BJ (cell line): Measurements from ENCODE around the gene ADARB2. TPM values are rescaled to one million over a fixed set of nuclear protein-coding genes. Genes with fewer than 3 reads are reported as not detected.

Source experiments
- CTCF ChIA-PET: fragments of 350-600 bp; formaldehyde crosslinking; extraction: SDS; loops from one replicate; lab custom pipeline; 2021; ENCODE audit warnings: antibody characterized with exemption, inconsistent platforms; lab: Yijun Ruan, JAX
- POLR2A ChIA-PET: fragments of 300-600 bp; sonication (Branson Sonifier 250); formaldehyde crosslinking; extraction: SDS; loops from one replicate; lab custom pipeline; 2021; ENCODE audit warnings: antibody characterized with exemption; lab: Charles Lee
- DNase-seq: peaks from one replicate; pipeline ENCODE4 v3.0.0-alpha.2; 2011; ENCODE audit warnings: low read depth
- H3K27me3 ChIP-seq: 2 replicates; pipeline ENCODE4 v1.6.0; 2011; ENCODE audit warnings: low read length; ENCODE audit not compliant: control insufficient read depth, insufficient read depth
- H3K36me3 ChIP-seq: 2 replicates; pipeline ENCODE4 v1.5.1; 2011; ENCODE audit warnings: low read length; ENCODE audit not compliant: control insufficient read depth, insufficient read depth
- H3K4me3 ChIP-seq: 2 replicates; pipeline ENCODE4 v1.5.1; 2011; ENCODE audit warnings: low read depth, mild to moderate bottlenecking, control low read depth, low read length
- CTCF ChIP-seq: IDR thresholded peaks from 2 replicates; pipeline ENCODE4 v1.5.1; 2011; ENCODE audit warnings: low read depth, mild to moderate bottlenecking, control low read depth, inconsistent platforms, low read length, moderate library complexity; ENCODE audit not compliant: insufficient read depth
- polyA plus RNA-seq: library from polyadenylated mRNA; depleted of rRNA; stranded (reverse); fragments of >200 nt; gene quantifications from 2 replicates; pipeline ENCODE4 v1.2.3, GENCODE V29; 2011

The ADARB2 gene
- polyA plus RNA-seq, 1 experiment, result not detected

DNA sequence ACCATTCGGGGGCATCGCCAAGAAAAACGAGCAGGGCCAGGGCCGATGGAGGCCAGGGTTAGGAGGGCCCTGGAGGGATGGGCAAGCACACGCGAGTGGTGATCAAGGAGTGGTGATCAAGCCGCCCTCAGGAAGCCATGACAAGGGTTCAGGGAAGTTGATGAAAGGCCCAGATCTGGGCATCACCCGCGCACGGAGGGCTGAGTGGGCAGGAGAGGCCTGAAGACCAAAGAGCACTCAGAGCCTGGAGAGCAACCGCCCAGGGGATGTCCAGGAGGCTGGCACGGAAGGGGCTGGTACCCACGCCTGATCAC, 566.5 kb downstream of the ADARB2 start:
- Histone ChIP-seq H3K36me3 (no peaks in the 10 kb centered on the region), H3K27me3 (no peaks in the 10 kb centered on the region), H3K4me3 (no peak overlapping the region)
- CTCF ChIA-PET, result no interaction called here
- no peak for TF ChIP-seq CTCF
- POLR2A ChIA-PET, result no interaction called here
- DNase-seq, result no peak

DNA sequence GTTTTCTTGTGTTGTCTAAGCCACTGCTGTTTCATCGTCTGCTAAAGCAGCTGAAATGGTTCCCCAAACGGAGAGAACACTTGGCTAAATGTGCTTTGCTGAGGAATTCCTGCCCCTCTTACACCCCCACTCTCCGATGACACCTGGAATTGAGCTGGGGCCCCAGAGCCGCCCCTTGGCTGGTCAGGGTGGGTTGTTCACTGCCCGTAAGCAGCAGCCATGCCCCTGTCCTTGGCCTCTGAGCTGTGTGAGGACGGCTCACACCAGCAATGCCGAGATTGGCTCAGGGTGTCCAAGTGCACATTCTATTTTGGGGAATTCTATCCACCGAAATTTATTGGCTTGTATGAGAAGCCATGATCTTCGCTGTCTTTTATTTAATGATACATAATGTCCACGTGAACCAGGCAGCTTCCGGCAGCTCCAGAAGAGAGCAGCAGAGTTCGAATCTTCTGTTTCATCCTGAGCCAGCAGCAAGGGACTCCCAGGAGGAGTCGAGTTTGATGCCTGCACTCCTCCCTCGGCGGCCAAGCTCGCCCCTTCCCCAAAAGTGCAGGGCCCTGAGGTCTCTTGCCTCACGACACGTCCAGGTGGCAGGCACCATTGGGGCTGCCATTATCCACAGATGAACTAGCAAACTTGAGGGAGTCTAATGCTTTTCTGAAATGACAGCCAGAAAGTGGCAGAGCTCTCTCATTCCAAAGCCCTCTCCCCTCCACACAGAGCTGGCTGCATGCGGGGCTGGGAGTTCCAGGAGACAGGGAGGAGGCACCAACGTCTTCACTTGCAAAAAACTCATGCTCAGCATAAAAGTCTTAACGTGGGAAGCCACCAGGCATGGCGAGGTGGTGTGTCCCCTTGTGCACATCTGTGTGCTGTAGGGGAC, 567.1 kb downstream of the ADARB2 start:
- ChIA-PET CTCF (no interaction called here), POLR2A (no interaction called here)
- Histone ChIP-seq H3K36me3 (no peaks in the 10 kb centered on the region), H3K4me3 (no peak overlapping the region), H3K27me3 (no peaks in the 10 kb centered on the region)
- DNase-seq, result no peak
- TF ChIP-seq CTCF, result no peak

GRCh38 chr10:1169186-1169885, 568.0 kb downstream of the ADARB2 start:
- Histone ChIP-seq H3K27me3 (no peaks in the 10 kb centered on the region), H3K36me3 (no peaks in the 10 kb centered on the region), H3K4me3 (no peak overlapping the region)
- CTCF ChIA-PET, result no interaction called here
- no peak for DNase-seq
- POLR2A ChIA-PET, result no interaction called here
- TF ChIP-seq CTCF, result no peak

GRCh38 chr10:1168763-1169162, 568.6 kb downstream of the ADARB2 start:
- TF ChIP-seq CTCF, result no peak
- H3K27me3 ChIP-seq, result no peaks in the 10 kb centered on the region
- POLR2A ChIA-PET, result no interaction called here
- H3K36me3 ChIP-seq, result no peaks in the 10 kb centered on the region
- no peak for DNase-seq
- CTCF ChIA-PET, result no interaction called here
- H3K4me3 ChIP-seq, result no peak overlapping the region

DNA sequence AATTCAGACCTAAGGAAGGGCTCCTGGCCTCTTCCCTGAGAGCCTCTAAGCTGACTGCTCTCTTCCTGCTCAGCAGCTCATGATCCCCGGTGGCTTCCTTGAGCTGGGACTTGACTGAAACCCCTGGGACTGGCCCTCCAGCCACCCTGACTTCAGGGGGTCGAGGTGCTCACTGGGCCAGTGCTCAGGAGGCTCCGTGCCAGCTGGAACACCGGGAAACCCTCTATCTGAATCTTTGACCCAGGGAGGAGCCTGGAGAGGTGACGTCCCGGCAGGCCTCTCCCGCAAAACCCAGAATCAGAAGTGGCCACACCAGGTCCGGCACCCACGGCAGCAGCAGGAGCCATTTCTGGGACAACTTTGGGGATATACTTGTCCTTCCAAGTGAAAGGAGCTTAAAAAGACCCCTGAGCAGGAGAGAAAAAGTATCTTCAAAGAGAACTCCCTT, 570.5 kb downstream of the ADARB2 start:
- Histone ChIP-seq H3K27me3 (no peaks in the 10 kb centered on the region), H3K36me3 (no peaks in the 10 kb centered on the region), H3K4me3 (no peak overlapping the region)
- no peak for DNase-seq
- ChIA-PET CTCF (no interaction called here), POLR2A (no interaction called here)
- no peak for TF ChIP-seq CTCF
